Peyer's patch (tissue), 4 donors: ENCODE data around the gene GCC1. TPM values are rescaled to one million over a fixed set of nuclear protein-coding genes. Genes with fewer than 3 reads are reported as not detected.

Experiments
- DNase-seq, 3 donors: peaks; one replicate each; pipeline ENCODE4 v3.0.0-alpha.2; 2017 to 2019
- H3K27ac ChIP-seq, 4 donors: fragments of 200-600 bp; sonication (generic); one replicate each; pipeline ENCODE4 v1.5.1; 2016 to 2019
- H3K27me3 ChIP-seq, 2 donors: fragments of 200-600 bp; sonication (generic); one replicate each; pipeline ENCODE4 v1.5.1; 2019
- H3K36me3 ChIP-seq, 3 donors: fragments of 200-600 bp; sonication (generic); one replicate each; pipeline ENCODE4 v1.5.1; 2016 to 2019
- H3K4me1 ChIP-seq, 4 donors: fragments of 200-600 bp; sonication (generic); one replicate each; pipeline ENCODE4 v1.5.1; 2016 to 2019
- H3K4me3 ChIP-seq, 4 donors: fragments of 200-600 bp; sonication (generic); 1 replicate in 3 of 4; 2 replicates in 1 of 4; pipeline ENCODE4 v1.5.1; 2016 to 2019; ENCODE audit warnings: mild to moderate bottlenecking in 1 of 4
- H3K9me3 ChIP-seq, 4 donors: fragments of 200-600 bp; sonication (generic); one replicate each; pipeline ENCODE4 v1.5.1; 2016 to 2019; ENCODE audit warnings: mild to moderate bottlenecking in 1 of 4
- POLR2A ChIP-seq, 2 donors: fragments of 450-650 bp; IDR thresholded peaks; one replicate each; pipeline ENCODE4 v1.5.1; 2017; ENCODE audit warnings: antibody characterized with exemption in 2 of 2, mild to moderate bottlenecking in 2 of 2, moderate library complexity in 2 of 2
- total RNA-seq, 4 donors: library from RNA; depleted of rRNA; stranded (reverse); fragments of >200 nt; gene quantifications; one replicate each; pipeline ENCODE4 v1.1.0, GENCODE V29; 2016
- TF ChIP-seq, protein P1 (sequence below), 6 experiments: fragments of 450-650 bp in 4 of 6; fragments of 200-600 bp in 2 of 6; sonication (generic) in 1 of 6; IDR thresholded peaks; one replicate each; pipeline ENCODE4 v1.5.1; 2017 to 2019; ENCODE audit warnings: antibody characterized with exemption in 6 of 6, mild to moderate bottlenecking in 3 of 6, moderate library complexity in 1 of 6

The GCC1 gene
- total RNA-seq, 4 donors from 2014 or later: 17.2 to 21.3 (median 20.0) TPM

- Histone ChIP-seq H3K27me3 (no peaks in the 10 kb centered on the region), H3K36me3 (no peaks in the 10 kb centered on the region), H3K4me3 (no peak overlapping the region), H3K9me3 (no peaks in the 10 kb centered on the region), H3K4me1 (no peaks in the 10 kb centered on the region), H3K27ac (no peak overlapping the region)
- no peak for TF ChIP-seq POLR2A (IDR thresholded peaks at IDR 0.05)
- TF ChIP-seq, protein P1, sequence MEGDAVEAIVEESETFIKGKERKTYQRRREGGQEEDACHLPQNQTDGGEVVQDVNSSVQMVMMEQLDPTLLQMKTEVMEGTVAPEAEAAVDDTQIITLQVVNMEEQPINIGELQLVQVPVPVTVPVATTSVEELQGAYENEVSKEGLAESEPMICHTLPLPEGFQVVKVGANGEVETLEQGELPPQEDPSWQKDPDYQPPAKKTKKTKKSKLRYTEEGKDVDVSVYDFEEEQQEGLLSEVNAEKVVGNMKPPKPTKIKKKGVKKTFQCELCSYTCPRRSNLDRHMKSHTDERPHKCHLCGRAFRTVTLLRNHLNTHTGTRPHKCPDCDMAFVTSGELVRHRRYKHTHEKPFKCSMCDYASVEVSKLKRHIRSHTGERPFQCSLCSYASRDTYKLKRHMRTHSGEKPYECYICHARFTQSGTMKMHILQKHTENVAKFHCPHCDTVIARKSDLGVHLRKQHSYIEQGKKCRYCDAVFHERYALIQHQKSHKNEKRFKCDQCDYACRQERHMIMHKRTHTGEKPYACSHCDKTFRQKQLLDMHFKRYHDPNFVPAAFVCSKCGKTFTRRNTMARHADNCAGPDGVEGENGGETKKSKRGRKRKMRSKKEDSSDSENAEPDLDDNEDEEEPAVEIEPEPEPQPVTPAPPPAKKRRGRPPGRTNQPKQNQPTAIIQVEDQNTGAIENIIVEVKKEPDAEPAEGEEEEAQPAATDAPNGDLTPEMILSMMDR (IDR thresholded peaks at IDR 0.05): no peak
- no peak for DNase-seq
Observed at GRCh38 chr7:127625331-127625730, 39.9 kb upstream of the GCC1 start.

GRCh38 chr7:127620406-127621233, 35.2 kb upstream of the GCC1 start:
- no peak overlapping the region for H3K4me3 ChIP-seq
- TF ChIP-seq, protein P1 (IDR thresholded peaks at IDR 0.05): no peak
- TF ChIP-seq POLR2A (IDR thresholded peaks at IDR 0.05): no peak
- H3K27me3 ChIP-seq: no peaks in the 10 kb centered on the region
- no peak for DNase-seq
- no peaks in the 10 kb centered on the region for H3K4me1 ChIP-seq
- H3K9me3 ChIP-seq: no peaks in the 10 kb centered on the region
- H3K27ac ChIP-seq: no peak overlapping the region
- no peaks in the 10 kb centered on the region for H3K36me3 ChIP-seq

- H3K27me3 ChIP-seq: no peaks in the 10 kb centered on the region
- no peak overlapping the region for H3K27ac ChIP-seq
- no peak for DNase-seq
- no peaks in the 10 kb centered on the region for H3K9me3 ChIP-seq
- no peak overlapping the region for H3K4me3 ChIP-seq
- no peaks in the 10 kb centered on the region for H3K36me3 ChIP-seq
- no peaks in the 10 kb centered on the region for H3K4me1 ChIP-seq
- TF ChIP-seq, protein P1 (IDR thresholded peaks at IDR 0.05): no peak
- no peak for TF ChIP-seq POLR2A (IDR thresholded peaks at IDR 0.05)
Observed at GRCh38 chr7:127619681-127620405, 34.4 kb upstream of the GCC1 start.

GRCh38 chr7:127618775-127619174, 33.4 kb upstream of the GCC1 start:
- Histone ChIP-seq H3K4me1 (no peaks in the 10 kb centered on the region), H3K36me3 (no peaks in the 10 kb centered on the region), H3K9me3 (no peaks in the 10 kb centered on the region), H3K4me3 (no peak overlapping the region), H3K27me3 (no peaks in the 10 kb centered on the region), H3K27ac (no peak overlapping the region)
- no peak for TF ChIP-seq POLR2A (IDR thresholded peaks at IDR 0.05)
- TF ChIP-seq, protein P1 (IDR thresholded peaks at IDR 0.05): no peak
- DNase-seq: no peak

DNA sequence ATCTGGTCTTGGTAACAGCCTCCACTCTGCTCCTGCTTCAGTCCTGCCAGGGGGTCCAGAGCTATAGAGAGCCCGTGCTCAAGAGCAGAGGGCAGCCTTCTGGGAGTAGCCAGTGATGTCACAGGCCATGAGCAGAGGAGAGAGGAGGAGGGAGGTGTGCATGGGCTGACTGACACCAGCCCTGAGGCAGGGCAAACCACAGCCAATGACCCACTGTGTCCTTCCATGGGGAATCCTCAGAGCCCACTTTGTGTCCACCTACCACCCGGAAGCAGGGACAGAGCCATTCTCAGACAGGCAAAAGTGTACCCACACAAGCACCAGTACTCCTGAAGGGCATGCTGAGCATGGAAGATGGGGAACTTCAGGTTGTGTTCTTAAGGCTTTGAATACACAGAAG, 32.6 kb upstream of the GCC1 start, which contains the start of gene PAX4:
TSS of gene PAX4 (minus strand) at position 101 of the 400 bp plus-strand sequence. CDS start 2,214 bp downstream, outside the sequence.
- Histone ChIP-seq H3K9me3 (no peaks in the 10 kb centered on the region), H3K27ac (no peak within 1 kb of the TSS), H3K36me3 (no peaks in the 10 kb centered on the region), H3K4me3 (no peak within 1 kb of the TSS), H3K4me1 (no peaks in the 10 kb centered on the region), H3K27me3 (no peaks in the 10 kb centered on the region)
- DNase-seq: no peak
- TF ChIP-seq, protein P1 (IDR thresholded peaks at IDR 0.05): no peak
- TF ChIP-seq POLR2A (IDR thresholded peaks at IDR 0.05): no peak
